Measurements from ENCODE around the gene EPB41L4A.

DNA sequence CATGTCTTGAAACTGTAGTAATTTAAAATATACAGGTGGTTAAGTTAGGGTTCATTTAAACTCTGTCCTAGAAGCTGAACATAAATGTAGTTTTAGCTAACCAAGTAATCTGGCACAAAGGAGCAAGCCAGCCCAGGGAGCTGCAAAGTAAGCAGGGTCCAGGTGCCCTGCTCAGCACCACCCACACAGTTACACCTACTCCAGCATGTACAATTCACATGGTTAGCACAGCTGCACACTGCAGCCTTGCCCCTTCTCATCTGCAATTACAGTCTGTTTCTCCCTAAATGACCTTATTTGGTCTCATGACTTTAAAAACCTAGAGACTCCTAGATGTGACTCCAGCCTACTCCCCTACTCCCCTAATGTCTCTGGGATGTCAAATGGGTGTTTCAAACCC is 128.4 kb downstream of the EPB41L4A start:
- TF ChIP-seq, protein P1, sequence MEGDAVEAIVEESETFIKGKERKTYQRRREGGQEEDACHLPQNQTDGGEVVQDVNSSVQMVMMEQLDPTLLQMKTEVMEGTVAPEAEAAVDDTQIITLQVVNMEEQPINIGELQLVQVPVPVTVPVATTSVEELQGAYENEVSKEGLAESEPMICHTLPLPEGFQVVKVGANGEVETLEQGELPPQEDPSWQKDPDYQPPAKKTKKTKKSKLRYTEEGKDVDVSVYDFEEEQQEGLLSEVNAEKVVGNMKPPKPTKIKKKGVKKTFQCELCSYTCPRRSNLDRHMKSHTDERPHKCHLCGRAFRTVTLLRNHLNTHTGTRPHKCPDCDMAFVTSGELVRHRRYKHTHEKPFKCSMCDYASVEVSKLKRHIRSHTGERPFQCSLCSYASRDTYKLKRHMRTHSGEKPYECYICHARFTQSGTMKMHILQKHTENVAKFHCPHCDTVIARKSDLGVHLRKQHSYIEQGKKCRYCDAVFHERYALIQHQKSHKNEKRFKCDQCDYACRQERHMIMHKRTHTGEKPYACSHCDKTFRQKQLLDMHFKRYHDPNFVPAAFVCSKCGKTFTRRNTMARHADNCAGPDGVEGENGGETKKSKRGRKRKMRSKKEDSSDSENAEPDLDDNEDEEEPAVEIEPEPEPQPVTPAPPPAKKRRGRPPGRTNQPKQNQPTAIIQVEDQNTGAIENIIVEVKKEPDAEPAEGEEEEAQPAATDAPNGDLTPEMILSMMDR (IDR thresholded peaks at IDR 0.05), result no peak
- no peak for TF ChIP-seq POLR2A (IDR thresholded peaks at IDR 0.05)
- no peak for TF ChIP-seq POLR2AphosphoS5 (IDR thresholded peaks at IDR 0.05)

Measured in stomach (tissue), 4 donors.